Endothelial cell of umbilical vein (primary cell): ENCODE measurements around the gene AOC2. TPM values are rescaled to one million over a fixed set of nuclear protein-coding genes. Genes with fewer than 3 reads are reported as not detected.

Experiments
- BruUV-seq: library from RNA; stranded (reverse); fragments of 400-500 nt; replicated peaks from 2 replicates; lab custom pipeline; 2021; lab: Mats Ljungman, UMichigan
- CTCF ChIA-PET: fragments of 300-600, 350-600 bp; sonication (Branson Sonifier 250); formaldehyde crosslinking; loops from one replicate; lab custom pipeline; 2021; ENCODE audit warnings: antibody characterized with exemption, inconsistent platforms; lab: Charles Lee
- POLR2A ChIA-PET: fragments of 300-600, 350-600 bp; sonication (Branson Sonifier 250); formaldehyde crosslinking; loops from one replicate; lab custom pipeline; 2021; ENCODE audit warnings: antibody characterized with exemption, inconsistent platforms; lab: Charles Lee
- DNase-seq: peaks from one replicate; pipeline ENCODE4 v3.0.0-alpha.2; 2011; ENCODE audit warnings: low read depth, low spot score
- FAIRE-seq: peaks from 2 replicates; lab custom pipeline; 2011; peaks lifted over from hg19 to GRCh38; lab: Jason Lieb, UNC
- H2AFZ ChIP-seq: 2 replicates; pipeline ENCODE4 v1.6.0; 2012; ENCODE audit warnings: low read depth, low read length, control low read depth, inconsistent platforms
- H3K27ac ChIP-seq: 2 replicates; pipeline ENCODE4 v1.5.1; 2011; ENCODE audit warnings: low read depth, mild to moderate bottlenecking, control low read depth, low read length, moderate library complexity; ENCODE audit not compliant: insufficient read depth
- H3K27me3 ChIP-seq, 2 experiments: 2 replicates each; pipeline versions ENCODE4 v1.6.0 to v1.6.1; 2011; ENCODE audit warnings: low read length in 2 of 2, mixed read lengths in 1 of 2; ENCODE audit not compliant: control insufficient read depth in 2 of 2, insufficient read depth in 2 of 2
- H3K36me3 ChIP-seq, 2 experiments: 2 replicates in 1 of 2; 3 replicates in 1 of 2; pipeline ENCODE4 v1.5.1; 2011; ENCODE audit warnings: low read length in 2 of 2, mild to moderate bottlenecking in 1 of 2, moderate library complexity in 1 of 2; ENCODE audit not compliant: control insufficient read depth in 2 of 2, insufficient read depth in 2 of 2; ENCODE audit errors: extremely low read depth in 1 of 2
- H3K4me1 ChIP-seq: 3 replicates; pipeline ENCODE4 v1.5.1; 2011; ENCODE audit warnings: mild to moderate bottlenecking, low read length; ENCODE audit not compliant: control insufficient read depth, insufficient read depth; ENCODE audit errors: extremely low read depth
- H3K4me2 ChIP-seq: 2 replicates; pipeline ENCODE4 v1.6.1; 2011; ENCODE audit warnings: low read length, control low read depth, mixed read lengths; ENCODE audit not compliant: insufficient read depth
- H3K4me3 ChIP-seq, 3 experiments: fragments of 200-600 bp in 1 of 3; sonication (generic), shearing (Covaris generic) in 1 of 3; replicated peaks in 1 of 3; 2 replicates each; pipeline ENCODE4 v1.5.1; 2011 to 2016; ENCODE audit warnings: control low read depth in 3 of 3, low read length in 3 of 3, mild to moderate bottlenecking in 2 of 3, inconsistent platforms in 1 of 3, low read depth in 1 of 3, moderate library complexity in 1 of 3; ENCODE audit not compliant: insufficient read depth in 1 of 3
- H3K79me2 ChIP-seq: 2 replicates; pipeline ENCODE4 v1.6.0; 2012; ENCODE audit warnings: low read length, inconsistent platforms; ENCODE audit not compliant: control insufficient read depth, insufficient read depth
- H3K9ac ChIP-seq: replicated peaks from 2 replicates; pipeline ENCODE3; 2011; ENCODE audit warnings: low read length, control low read depth; ENCODE audit not compliant: insufficient read depth; ENCODE audit errors: extremely low read depth
- H3K9me1 ChIP-seq: replicated peaks from 3 replicates; pipeline ENCODE4 v1.6.0; 2011; ENCODE audit warnings: mild to moderate bottlenecking, low read length; ENCODE audit not compliant: control insufficient read depth, insufficient read depth; ENCODE audit errors: extremely low read depth
- H3K9me3 ChIP-seq: replicated peaks from 2 replicates; pipeline ENCODE4 v1.5.1; 2012; ENCODE audit warnings: low read length, inconsistent platforms; ENCODE audit not compliant: control insufficient read depth, insufficient read depth
- H4K20me1 ChIP-seq: replicated peaks from 2 replicates; pipeline ENCODE3; 2011; ENCODE audit warnings: mild to moderate bottlenecking, low read length; ENCODE audit not compliant: control insufficient read depth, insufficient read depth; ENCODE audit errors: extremely low read depth
- EZH2 ChIP-seq: IDR thresholded peaks from 2 replicates; pipeline ENCODE4 v1.6.1; 2012; ENCODE audit warnings: borderline replicate concordance, low read depth, mild to moderate bottlenecking, moderate library complexity, low read length, inconsistent platforms; ENCODE audit not compliant: severe bottlenecking
- FOS ChIP-seq: IDR thresholded peaks from 2 replicates; pipeline ENCODE4 v1.6.1; 2011; ENCODE audit warnings: mild to moderate bottlenecking, low read length, moderate library complexity, borderline replicate concordance; ENCODE audit not compliant: insufficient read depth
- GATA2 ChIP-seq: IDR thresholded peaks from 2 replicates; pipeline ENCODE4 v1.7.0; 2011; ENCODE audit warnings: low read depth, mild to moderate bottlenecking, moderate library complexity, mixed read lengths, low read length; ENCODE audit not compliant: insufficient read length, insufficient read depth
- JUN ChIP-seq: IDR thresholded peaks from 2 replicates; pipeline ENCODE4 v1.6.1; 2011; ENCODE audit warnings: borderline replicate concordance, low read depth; ENCODE audit not compliant: insufficient read length, insufficient read depth
- MYC ChIP-seq: IDR thresholded peaks from one replicate; pipeline ENCODE4 v1.6.1; 2011; ENCODE audit warnings: mild to moderate bottlenecking, low read depth, low read length
- POLR2A ChIP-seq: IDR thresholded peaks from 2 replicates; pipeline ENCODE4 v1.6.1; 2012; ENCODE audit warnings: low read depth, mild to moderate bottlenecking, control low read depth, low read length
- POLR2AphosphoS5 ChIP-seq: IDR thresholded peaks from 2 replicates; pipeline ENCODE4 v1.6.1; 2012; ENCODE audit warnings: low read depth, mild to moderate bottlenecking, control low read depth, low read length, moderate library complexity; ENCODE audit not compliant: insufficient read depth
- dilution Hi-C: fragments of 300-500 bp; cut with MboI; formaldehyde crosslinking; loops from one replicate; pipeline ENCODE4 v1.15.0; 2019; ENCODE audit warnings: low sequenced_read_pairs; ENCODE audit not compliant: extremely low pct_ligation_motif_present
- intact Hi-C: fragments of 100-400 bp; cut with micrococcal nuclease; formaldehyde crosslinking; loops from one replicate; pipeline ENCODE4 v1.10.0; 2022
- polyA plus RNA-seq, 4 experiments: library from polyadenylated mRNA; depleted of rRNA in 3 of 4; stranded (reverse) in 3 of 4; unstranded in 1 of 4; fragments of >200 nt; gene quantifications; 2 replicates each; pipeline versions ENCODE4 v1.2.1 to v1.2.3, GENCODE V29; 2011 to 2012; ENCODE audit warnings: missing spikeins in 1 of 4
- total RNA-seq: library from RNA; stranded (reverse); gene quantifications from 2 replicates; pipeline ENCODE4 v1.2.3, GENCODE V29; 2021
- TF ChIP-seq, protein P1 (sequence below), 2 donors: IDR thresholded peaks; 1 replicate in 1 of 2; 2 replicates in 1 of 2; pipeline ENCODE4 v1.5.1; 2011; ENCODE audit warnings: low read length in 2 of 2, mild to moderate bottlenecking in 2 of 2, moderate library complexity in 2 of 2, control low read depth in 1 of 2, inconsistent platforms in 1 of 2, low read depth in 1 of 2; ENCODE audit not compliant: insufficient read depth in 1 of 2; ENCODE audit errors: extremely low read depth in 1 of 2
- TF ChIP-seq, protein P2 (sequence below): IDR thresholded peaks from 2 replicates; pipeline ENCODE4 v1.6.1; 2011; ENCODE audit not compliant: insufficient read depth, insufficient read length

Gene AOC2
- total and polyA plus RNA-seq, 2 donors (not counting 3 experiments of a cell fraction or from before 2014, with no cell fraction given), result 0.62 to 1.9 TPM

DNA sequence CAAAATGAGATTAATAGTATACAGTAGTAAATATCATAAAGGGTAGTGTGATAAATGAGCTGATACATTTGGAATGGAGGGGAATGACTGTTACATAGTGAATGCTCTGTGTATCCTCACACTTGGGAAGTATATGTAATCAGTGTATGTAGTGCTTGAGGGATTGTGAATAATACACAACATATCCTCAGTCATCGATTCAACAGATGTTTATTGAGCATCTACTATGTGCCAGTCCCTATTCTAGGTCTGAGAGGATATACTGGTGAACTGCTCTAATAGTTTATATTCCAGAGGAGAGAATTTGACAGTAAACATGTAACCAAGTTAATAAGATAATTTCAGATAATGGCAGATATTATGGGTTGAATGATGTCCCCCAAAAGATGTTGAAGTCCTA lies 16.9 kb upstream of the AOC2 start:
- dilution Hi-C loops (no loop called here), intact Hi-C loops (no loop called here)
- FAIRE-seq (no peak), DNase-seq (no peak)
- ChIA-PET CTCF (interaction anchor here (1.1 kb wide), 1 partner anchor 100 kb away, joined by 3 read pairs; no protein-coding TSS in a partner anchor), POLR2A (no interaction called here)
- no TSS peak for BruUV-seq
- TF ChIP-seq EZH2, result no peak
- TF ChIP-seq, protein P1, sequence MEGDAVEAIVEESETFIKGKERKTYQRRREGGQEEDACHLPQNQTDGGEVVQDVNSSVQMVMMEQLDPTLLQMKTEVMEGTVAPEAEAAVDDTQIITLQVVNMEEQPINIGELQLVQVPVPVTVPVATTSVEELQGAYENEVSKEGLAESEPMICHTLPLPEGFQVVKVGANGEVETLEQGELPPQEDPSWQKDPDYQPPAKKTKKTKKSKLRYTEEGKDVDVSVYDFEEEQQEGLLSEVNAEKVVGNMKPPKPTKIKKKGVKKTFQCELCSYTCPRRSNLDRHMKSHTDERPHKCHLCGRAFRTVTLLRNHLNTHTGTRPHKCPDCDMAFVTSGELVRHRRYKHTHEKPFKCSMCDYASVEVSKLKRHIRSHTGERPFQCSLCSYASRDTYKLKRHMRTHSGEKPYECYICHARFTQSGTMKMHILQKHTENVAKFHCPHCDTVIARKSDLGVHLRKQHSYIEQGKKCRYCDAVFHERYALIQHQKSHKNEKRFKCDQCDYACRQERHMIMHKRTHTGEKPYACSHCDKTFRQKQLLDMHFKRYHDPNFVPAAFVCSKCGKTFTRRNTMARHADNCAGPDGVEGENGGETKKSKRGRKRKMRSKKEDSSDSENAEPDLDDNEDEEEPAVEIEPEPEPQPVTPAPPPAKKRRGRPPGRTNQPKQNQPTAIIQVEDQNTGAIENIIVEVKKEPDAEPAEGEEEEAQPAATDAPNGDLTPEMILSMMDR (IDR thresholded peaks at IDR 0.05; ENCODE audit: extremely low read depth in 1 of 2, insufficient read depth in 1 of 2, low read depth in 1 of 2, low read length in 2 of 2), result no peak
- TF ChIP-seq GATA2, result no peak
- TF ChIP-seq MYC, result no peak
- TF ChIP-seq POLR2AphosphoS5, result no peak
- no peak for TF ChIP-seq POLR2A
- TF ChIP-seq, protein P2, sequence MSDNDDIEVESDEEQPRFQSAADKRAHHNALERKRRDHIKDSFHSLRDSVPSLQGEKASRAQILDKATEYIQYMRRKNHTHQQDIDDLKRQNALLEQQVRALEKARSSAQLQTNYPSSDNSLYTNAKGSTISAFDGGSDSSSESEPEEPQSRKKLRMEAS, result no peak
- TF ChIP-seq FOS, result no peak
- no peak for TF ChIP-seq JUN
- H3K4me2 ChIP-seq, result no peak overlapping the region
- no peaks in the 10 kb centered on the region for H3K36me3 ChIP-seq
- H3K27me3 ChIP-seq, result peaks cover 6 to 13% of the 10 kb centered on the region in 2 experiments
- H4K20me1 ChIP-seq, result no peaks in the 10 kb centered on the region
- no peaks in the 10 kb centered on the region for H3K9me3 ChIP-seq
- no peak overlapping the region for H2AFZ ChIP-seq
- H3K4me1 ChIP-seq, result peaks cover 10% of the 10 kb centered on the region
- H3K4me3 ChIP-seq, result no peak overlapping the region
- H3K27ac ChIP-seq, result no peak overlapping the region
- H3K9me1 ChIP-seq, result no peaks in the 10 kb centered on the region
- no peak overlapping the region for H3K9ac ChIP-seq
- H3K79me2 ChIP-seq, result peaks cover 12% of the 10 kb centered on the region
